Activated T-helper 9 cell treated with anti-CD3 and anti-CD28 coated beads, Interleukin-2, amount 50 U/mL, for 16 hours (primary cell): ENCODE results near the gene SLC25A12.

Experiments used
- DNase-seq: peaks from one replicate; pipeline ENCODE4 v3.0.0-alpha.2; 2020; ENCODE audit warnings: low read depth

The SLC25A12 gene

DNA sequence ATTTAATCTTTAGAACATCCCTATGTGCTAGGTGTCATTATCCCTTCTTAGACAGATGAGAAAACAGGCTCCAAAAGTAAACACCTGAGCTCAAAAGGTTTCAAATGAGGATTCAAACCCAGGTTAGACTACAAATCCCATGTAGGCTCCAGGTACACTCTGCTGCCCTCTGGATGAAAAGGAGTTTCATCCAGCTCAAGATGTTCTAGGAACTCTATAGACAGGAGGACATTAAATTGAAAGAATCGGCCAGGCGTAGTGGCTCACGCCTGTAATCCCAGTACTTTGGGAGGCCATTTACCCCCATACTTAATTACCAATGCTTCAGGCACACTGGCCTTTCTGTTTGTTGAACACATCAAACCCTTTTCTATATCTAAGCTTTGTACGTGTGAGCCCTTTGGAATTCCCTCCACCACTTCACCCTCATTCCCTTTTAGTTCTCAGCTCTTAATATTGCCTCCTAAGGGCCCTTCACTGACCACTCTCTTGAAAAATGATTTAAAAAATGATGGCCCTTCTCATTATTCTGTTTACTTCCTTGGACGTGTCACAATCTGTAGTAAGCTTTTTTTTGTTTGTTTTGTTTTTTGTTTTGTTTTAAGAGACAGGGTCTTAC lies 10.7 kb downstream of the SLC25A12 start:
- DNase-seq, result no peak

DNA sequence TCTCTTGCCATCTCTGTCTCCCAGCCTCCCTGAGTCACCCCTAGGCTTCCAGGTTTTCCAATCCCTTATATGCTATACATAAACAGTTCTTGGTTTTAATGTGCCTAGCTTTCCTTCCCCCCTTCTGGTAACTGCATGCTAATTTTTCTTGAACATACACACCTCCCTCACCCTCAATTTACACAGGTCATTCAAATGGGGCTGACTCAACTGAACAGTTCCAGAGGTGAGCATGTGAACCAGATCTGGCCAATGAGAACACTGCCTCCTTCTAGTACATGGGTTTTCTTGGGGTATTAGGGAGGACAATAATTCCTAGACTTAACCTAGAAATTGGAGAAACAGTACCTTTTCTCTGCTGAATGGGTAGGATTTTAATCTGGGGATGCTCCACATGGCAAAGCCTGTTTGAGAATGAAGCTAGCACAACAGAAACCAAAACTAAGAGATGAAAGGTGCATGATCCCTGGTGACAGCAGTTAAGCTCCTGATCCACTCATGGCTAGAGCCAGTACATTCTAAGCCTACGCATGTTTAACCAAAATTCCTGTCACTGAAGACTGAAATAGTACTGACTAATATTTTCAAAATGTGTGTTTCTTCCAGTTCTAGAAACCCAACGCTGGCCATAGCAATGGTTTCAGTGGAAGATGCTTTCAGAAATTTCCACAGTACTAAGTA lies 11.8 kb downstream of the SLC25A12 start:
- no peak for DNase-seq

DNA sequence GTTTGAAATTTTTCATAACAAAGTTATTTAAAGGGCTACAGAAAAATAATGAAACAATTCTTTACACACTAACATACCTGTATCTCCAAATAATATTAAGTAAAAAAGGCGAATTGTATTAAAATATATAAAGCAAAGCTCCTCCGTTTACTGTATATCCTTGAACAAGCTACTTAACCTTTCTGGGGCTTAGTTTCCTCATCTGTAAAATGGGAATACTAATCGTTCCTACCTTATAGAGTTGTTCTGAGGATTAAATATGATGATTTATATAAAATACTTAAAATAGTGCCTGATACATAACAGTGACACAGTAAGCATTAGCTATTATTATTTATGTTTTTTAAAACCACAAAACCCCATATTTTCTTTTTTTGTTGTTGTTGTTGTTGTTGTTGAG lies 13.3 kb downstream of the SLC25A12 start:
- no peak for DNase-seq

DNA sequence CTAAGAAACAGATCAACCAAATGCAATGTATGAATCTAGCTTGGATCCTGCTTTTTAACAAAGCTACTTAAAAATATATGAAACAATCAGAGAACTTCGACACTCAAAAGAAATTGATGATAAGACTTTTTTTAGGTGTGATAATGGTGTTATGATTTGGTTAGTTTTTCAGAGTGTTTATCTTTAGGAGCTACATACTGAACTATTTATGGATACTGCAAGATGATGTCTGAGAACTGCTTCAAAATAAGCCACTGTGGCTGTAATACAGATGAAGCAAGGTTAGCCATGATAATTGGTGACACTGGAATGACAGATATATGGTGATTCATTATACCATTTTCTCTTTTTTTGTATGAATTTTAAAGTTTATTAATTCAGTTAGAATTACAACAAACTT lies 14.2 kb downstream of the SLC25A12 start:
- no peak for DNase-seq

DNA sequence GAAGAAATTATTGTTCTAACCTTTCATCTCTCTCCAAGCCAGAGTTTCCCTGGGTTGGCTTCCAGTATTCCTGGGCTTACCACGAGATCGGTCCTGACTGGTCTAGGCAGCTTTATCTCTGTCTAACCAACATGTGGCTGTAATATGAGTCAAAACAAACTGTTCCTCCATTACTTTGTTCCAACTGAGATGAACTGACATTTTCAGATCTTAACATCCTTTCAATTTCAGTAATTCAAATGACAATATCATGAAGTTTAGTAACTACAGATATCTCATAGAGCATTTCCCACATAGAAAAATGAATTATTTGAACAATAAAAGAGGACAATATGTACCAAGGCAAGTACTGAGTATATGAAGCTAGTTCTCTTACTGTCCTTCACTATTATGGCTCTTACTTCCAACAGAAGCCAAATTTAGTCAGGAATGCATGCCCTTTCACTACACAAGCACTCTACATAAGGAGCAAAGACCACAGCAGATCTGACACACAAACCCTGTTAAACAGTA lies 15.5 kb downstream of the SLC25A12 start:
- DNase-seq, result no peak

DNA sequence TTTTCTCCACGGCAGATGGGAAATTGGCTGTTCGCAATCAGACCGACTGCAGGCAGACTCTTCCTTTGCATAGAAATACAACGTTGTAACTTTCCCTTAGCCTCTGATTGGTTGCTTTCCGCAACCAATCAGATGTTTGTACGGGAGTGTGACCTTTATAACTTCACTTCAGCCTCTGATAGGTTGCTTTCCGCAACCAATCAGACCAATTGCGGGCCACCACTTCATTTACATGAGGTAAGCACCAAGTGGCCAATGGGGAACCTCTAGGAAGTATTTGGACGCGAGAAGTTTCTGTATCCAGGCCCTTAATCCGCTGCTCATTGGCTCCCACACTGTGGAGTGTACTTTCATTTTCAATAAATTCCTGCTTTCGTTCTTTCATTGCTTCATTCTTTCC lies 19.1 kb downstream of the SLC25A12 start:
- DNase-seq, result no peak

DNA sequence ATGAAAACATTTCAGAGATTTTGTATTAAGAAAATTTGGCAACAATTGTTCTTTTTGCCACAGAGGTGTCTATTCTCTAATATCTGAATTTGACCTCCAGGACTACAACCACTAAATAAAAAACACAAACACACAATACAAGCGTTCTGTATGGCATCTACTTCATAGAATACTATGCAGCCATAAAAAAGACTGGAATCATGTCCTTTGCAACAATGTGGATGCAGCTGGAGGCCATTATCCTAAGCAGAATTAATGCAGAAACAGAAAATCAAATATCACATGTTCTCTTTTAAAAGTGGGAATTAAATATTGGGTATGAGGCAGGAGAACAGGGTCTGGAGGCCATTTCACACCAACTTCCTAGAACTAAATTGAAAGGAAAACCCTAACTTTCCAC lies 19.5 kb downstream of the SLC25A12 start:
- DNase-seq, result no peak

DNA sequence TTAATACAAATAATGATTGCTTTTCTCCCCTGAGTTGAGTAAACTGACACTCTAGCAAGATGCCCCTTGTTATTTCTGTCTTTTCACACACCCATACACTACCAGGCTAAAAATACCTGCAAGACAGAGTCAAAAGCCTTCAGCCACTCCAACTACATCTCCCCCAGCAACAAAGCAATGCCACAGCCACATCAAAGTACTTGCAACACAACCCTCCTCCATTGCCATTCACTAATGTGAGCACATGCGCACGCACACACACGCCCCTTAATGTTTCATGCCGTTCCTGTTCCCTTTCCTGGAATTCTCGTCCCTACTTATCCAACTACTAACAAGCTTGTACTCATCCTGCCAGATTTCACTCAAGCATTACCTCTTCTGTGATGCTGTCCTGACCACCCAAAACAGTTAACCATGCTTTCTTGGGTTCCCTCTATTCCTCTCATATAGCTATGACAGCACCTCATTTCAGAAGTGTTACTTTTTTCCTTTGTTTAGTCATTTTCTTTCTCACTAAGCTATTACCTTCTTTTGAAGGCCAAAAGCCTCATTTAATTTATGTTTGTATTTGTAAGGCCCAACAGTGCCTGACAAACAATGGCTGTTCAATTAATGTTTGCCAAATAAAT lies 29.6 kb downstream of the SLC25A12 start:
- DNase-seq, result no peak

DNA sequence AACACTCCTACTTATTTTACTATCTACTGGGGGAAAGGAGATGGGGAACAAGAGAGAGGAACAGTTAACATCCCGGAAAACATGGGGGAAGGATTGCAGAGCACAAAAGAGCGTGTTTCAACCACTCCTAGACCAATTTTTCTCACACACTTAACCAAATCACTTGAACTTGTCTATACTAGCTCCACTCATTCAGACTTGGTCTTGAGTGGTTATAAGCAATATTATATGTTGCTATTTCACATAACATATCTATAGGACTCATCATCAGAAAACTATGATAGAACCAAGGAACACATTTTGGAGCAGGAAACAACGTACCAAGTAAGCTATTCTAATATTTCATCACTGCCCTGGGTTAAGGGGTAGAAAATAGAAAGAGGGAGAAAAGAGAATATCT lies 31.5 kb downstream of the SLC25A12 start:
- DNase-seq, result no peak

DNA sequence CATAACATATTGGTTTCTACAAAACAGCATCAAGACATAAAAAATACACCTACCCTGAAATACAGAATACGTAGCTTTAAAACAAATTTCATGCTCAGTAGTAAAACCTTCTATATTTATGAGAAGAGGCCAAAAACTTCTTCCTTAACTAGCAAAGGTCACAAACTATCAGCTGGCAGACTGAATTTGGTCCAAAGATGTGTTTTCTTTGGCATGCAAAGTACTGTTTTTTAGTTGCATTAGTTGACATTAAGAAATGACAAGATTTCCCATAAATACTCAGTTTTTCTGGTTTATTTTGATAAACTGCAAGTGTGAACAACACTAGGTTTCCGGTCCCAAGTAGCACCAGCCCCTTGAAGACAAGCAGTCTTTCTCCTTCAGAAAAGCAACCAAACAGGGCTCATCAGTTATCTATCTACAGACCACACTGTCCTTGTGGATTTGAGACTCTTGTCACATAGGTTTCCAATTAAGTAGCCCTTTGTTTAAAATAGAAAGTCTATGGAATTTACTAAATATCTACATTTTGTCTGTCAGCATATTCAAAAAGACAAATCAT lies 35.6 kb downstream of the SLC25A12 start:
- no peak for DNase-seq

DNA sequence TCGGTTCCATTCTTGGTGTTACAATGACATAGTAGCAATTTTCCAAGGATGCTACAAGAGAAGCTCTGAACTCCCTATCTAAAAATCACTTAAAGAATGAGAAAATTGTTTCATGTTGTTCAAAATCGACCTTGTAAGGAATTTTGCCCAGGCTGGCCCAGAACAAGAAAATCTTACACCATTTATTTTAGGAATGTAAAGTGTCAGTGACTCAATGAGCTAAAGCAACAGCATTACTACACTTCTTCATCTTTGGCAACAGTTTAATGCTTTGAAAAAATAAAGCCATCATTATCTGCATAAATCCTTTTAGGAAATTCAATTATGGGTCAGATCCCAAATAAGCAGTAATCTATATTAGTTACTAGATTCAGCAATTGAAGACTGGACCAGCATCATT lies 38.6 kb downstream of the SLC25A12 start:
- DNase-seq, result no peak

DNA sequence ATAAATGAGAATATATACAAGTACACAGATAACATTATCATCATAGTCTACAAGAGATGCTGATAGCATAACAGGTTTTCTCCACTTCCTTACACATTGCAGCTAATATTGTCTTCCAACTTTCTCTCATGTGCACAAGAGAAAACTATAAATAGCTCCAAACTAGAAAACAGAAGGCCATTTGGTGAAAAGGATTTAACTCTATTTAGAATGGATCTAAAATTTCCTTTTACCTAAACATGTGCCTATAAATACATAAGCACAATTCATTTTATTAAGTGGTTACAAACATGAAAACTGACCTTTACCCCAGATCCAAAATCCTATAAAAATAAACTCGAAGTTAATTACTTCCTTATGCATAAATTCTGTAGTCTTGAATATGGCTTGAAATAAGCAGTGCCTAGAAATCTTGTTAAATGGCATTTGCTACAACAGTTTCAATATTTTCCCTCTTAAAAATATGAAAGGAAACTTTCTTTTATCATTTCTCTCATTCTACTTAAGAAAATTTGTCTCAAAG lies 41.6 kb downstream of the SLC25A12 start:
- DNase-seq, result no peak

DNA sequence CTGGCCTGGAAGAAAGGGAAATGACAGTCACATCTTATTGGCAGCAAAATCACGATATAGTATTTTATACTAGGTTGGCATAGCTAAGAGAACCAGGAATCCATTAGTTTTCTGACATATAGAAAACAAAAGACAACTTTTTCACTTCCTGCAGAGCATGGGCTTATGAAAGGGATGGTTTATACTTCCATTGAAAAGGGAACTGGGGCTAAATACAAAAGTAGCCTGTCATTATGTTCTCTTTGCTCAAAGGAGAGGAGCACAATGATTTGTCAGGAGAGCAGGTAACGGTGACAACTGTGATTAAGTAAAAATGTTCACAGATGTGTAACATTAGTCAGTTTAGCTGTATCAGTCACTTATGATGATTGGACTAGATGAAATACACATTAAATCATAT lies 46.4 kb downstream of the SLC25A12 start:
- no peak for DNase-seq

DNA sequence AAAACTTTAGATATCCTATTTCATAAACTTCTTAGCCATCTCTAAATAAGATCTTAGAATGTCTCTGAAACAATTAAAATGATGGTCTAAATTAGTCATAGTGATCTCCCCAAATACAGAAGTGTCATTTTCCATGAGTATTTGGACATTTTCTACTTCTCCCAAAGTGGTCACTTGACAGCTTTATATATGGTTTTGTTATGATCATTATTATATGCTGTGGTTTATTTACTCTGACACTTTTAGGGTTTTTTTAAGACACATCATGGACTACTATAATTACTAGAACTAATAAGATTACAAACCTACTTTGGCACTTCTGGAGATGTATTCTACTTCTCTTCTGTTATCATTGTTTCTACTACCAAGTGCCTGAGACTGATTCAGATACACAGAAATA lies 47.1 kb downstream of the SLC25A12 start:
- no peak for DNase-seq

DNA sequence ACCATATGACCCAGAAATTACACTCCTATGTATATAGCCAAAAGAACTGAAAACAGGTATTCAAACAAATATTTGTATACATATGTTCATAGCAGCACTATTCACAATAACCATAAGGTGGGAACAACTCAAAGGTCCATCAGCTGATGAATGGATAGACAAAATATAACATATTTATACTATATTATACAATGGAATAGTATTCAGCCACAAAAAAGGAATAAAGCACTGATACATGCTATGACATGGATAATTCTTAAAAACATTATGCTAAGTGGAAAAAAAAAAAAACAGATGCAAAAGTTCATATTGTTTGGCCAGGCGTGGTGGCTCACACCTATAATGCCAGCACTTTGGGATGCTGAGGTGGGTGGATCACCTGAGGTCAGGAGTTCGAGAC lies 52.0 kb downstream of the SLC25A12 start:
- no peak for DNase-seq

DNA sequence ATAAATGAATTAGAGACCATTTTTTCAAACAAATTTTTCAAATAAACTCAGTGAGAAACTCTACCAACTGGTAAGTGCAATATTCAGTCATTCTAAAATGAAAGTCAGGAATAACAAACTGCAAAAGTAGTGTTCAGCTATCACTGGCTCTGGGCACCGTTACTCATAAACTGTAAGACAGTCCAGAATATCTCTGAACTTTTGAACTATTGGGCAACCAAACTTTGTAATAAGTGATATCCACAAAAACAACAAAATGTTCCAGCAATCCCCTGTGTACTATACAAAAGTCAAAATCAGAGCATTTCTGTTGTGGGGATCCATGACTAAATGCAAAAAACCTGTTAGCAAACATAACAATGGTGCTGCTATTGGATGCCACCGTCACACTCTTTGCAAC lies 56.3 kb downstream of the SLC25A12 start:
- DNase-seq, result no peak

DNA sequence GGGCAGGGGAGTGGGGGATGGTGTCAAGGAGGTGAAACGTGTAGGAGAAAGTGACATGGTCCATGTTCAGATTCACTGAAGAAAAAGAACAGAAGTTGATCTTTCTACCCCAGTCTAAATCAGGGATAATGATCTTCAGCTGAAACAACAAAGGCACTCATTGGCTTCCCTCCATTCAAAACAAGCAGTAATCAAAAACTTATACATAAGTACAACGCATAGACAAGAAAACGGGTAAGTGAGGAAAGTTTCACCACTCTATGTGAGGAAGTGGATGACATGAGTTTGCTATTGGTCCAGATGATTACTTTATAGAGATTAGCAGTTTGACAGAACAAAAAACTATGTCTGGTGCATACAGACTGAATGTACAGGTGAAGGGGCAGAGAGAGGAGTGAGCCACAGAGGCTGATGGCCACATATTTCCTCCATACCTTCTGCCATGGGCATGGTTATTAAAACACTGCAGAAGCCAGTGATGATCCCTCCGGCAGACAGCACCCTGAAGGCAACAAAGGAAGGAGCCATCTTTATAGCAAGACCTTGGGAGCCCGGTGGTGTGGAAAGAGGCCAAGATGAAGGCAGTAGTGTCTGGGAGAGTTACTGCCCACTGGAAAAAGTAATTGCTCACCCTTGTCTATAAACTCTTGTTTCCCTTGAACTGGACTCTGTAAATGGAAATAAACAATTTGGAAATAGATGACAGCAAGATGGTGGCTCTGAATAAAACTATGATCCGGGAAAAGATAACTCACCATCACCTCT lies 57.7 kb downstream of the SLC25A12 start:
- DNase-seq, result no peak

DNA sequence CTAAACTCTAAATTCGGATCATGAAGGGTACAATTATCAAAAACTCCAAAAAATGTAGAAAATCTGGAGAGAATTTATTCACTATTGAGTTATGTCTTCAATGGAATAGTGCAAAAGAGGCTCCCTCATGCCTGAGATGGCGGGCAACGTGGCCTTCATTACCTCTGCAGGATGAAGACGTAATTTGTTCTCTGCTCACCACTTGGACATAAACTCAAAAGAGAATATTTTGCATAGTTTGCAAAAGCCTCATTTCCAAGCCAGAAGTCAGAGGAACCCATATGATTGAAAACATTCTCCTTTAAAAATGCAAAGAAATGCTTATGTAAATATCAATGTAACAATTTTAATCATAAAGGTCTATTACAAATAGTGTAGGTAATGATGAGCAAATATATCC lies 58.7 kb downstream of the SLC25A12 start:
- no peak for DNase-seq

DNA sequence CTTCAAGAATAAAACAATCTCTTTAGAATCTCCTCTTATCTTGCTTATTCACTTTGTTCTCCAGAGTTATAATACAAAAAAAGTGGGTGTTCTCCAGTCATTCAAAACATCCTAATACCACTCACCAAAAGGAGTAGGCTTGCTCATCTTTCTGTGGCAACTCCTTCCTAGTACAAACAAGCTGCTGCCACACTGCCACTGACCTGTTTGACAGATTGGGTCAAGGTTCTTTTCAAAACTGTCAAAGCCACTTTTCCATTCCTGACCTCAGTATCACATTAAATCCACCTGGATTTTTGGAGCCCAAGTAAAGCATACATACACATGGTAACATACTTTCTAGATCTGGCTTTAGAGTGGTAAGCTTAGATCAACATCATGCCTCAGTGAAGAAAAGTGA lies 59.8 kb downstream of the SLC25A12 start:
- DNase-seq, result no peak

DNA sequence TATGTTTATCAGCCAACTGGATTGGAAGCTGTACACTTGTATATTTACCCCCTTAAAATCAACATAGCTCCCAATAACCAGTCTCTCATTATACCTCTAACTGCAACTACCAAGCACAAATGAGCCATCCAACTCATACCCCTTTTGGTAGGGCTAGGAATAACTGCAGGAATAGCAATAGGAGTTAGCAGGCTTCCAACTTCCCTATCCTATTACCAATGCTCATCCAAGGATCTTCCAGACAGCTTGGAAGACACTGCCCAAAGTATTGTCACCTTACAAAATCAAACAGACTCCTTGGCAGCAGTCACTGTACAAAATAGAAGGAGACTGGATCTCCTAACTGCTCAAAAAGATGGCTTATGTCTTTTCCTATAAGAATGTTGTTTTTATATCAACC lies 61.6 kb downstream of the SLC25A12 start:
- no peak for DNase-seq

DNA sequence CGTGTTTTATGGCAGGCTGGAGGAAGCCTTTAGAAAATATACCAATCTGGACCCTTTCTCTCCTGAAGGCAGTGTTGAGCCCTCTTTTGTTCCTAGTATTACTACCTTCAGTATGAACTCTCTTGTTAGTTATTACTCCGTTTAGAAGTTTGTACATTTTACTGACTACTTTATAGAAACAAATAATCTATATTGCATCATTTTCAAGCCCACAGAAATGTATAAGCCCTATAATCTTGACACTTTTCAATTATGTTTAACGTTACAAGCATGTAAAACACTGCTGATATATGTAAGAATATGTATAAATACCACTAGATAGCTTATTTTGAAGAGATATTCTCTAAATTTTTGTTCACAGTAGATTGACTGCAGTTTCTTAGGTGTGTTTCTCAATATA lies 64.0 kb downstream of the SLC25A12 start:
- DNase-seq, result no peak

DNA sequence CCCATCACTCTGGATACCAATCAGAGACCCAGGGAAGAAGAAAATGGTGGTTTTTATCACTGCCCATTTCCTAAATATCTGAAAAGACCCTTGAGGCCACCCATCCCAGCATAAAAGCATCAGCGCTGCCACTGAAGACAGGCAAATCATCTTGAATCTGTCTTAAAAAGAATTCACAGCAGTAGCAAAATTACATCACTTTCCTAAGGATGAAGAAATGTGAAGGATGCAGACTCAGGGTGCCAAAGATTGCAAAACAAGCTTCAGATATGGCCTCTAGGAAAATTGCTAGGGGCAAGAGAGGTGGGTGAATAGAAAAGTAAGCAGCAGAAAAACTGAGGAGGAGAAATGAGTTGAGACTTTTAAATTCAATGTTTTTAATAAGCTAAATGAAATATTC lies 70.0 kb downstream of the SLC25A12 start:
- DNase-seq, result no peak
